GM21576 (cell line): ENCODE results near the gene ZNRF2.
A peak's percentile ranks its signal among the peaks of the same experiment; 100 is the strongest.

Experiments used
- ATAC-seq: cut with Tn5 transposase; IDR thresholded peaks from one replicate; pipeline ENCODE4 v1.9.1; 2021; ENCODE audit warnings: mild to moderate bottlenecking, moderate library complexity; ENCODE audit not compliant: unreplicated experiment

The ZNRF2 gene

GRCh38 chr7:30284298-30285066 is at the start of gene ZNRF2:
ZNRF2 (plus strand) TSS chr7:30284597; CDS start chr7:30285358, 761 bp downstream.
- ATAC-seq = peak; percentile 86

- ATAC-seq = no peak
Observed at GRCh38 chr7:30237271-30237695, 47.1 kb upstream of the ZNRF2 start.

GRCh38 chr7:30238721-30239441 is 45.5 kb upstream of the ZNRF2 start:
- peak; percentile 71 for ATAC-seq

GRCh38 chr7:30240106-30240800 is 44.1 kb upstream of the ZNRF2 start:
- ATAC-seq = no peak

GRCh38 chr7:30241767-30242166 is 42.6 kb upstream of the ZNRF2 start:
- no peak for ATAC-seq

- no peak for ATAC-seq
Observed at GRCh38 chr7:30244340-30244739, 40.1 kb upstream of the ZNRF2 start.

- no peak for ATAC-seq
Observed at GRCh38 chr7:30245913-30246312, 38.5 kb upstream of the ZNRF2 start.

- ATAC-seq = no peak
Observed at GRCh38 chr7:30246392-30246791, 38.0 kb upstream of the ZNRF2 start.

GRCh38 chr7:30247541-30248401 is 36.6 kb upstream of the ZNRF2 start:
- ATAC-seq = no peak

GRCh38 chr7:30249316-30249715 is 35.1 kb upstream of the ZNRF2 start:
- no peak for ATAC-seq

GRCh38 chr7:30249986-30250774 is 34.2 kb upstream of the ZNRF2 start:
- no peak for ATAC-seq

GRCh38 chr7:30251708-30252329 is 32.6 kb upstream of the ZNRF2 start:
- no peak for ATAC-seq

- no peak for ATAC-seq
Observed at GRCh38 chr7:30252885-30253795, 31.3 kb upstream of the ZNRF2 start.

- ATAC-seq = no peak
Observed at GRCh38 chr7:30253796-30254165, 30.6 kb upstream of the ZNRF2 start.

- ATAC-seq = no peak
Observed at GRCh38 chr7:30254248-30254647, 30.1 kb upstream of the ZNRF2 start.

GRCh38 chr7:30254717-30255063 is 29.7 kb upstream of the ZNRF2 start:
- ATAC-seq = no peak

- ATAC-seq = no peak
Observed at GRCh38 chr7:30255064-30255769, 29.2 kb upstream of the ZNRF2 start.

GRCh38 chr7:30256349-30256858 is 28.0 kb upstream of the ZNRF2 start:
- ATAC-seq = no peak
